K562 (cell line): ENCODE results near the gene PCED1B. TPM values are rescaled to one million over a fixed set of nuclear protein-coding genes. Genes with fewer than 3 reads are reported as not detected.

ENCODE experiments used
- AFF1 ChIP-seq, 2 experiments: fragments of 450-650 bp; IDR thresholded peaks; 2 replicates each; pipeline ENCODE4 v1.6.1; 2018; ENCODE audit warnings: mild to moderate bottlenecking in 2 of 2, low read depth in 1 of 2; ENCODE audit not compliant: partially characterized antibody in 2 of 2
- BHLHE40 ChIP-seq: IDR thresholded peaks from 2 replicates; pipeline ENCODE4 v1.6.1; 2011; ENCODE audit warnings: low read length, improper control_type of control experiment
- CC2D1A ChIP-seq: fragments of 450-650 bp; IDR thresholded peaks from 2 replicates; pipeline ENCODE4 v1.6.1; 2017; ENCODE audit warnings: mild to moderate bottlenecking
- CGGBP1 ChIP-seq: fragments of 250-450 bp; sonication (Bioruptor Pico); IDR thresholded peaks from 2 replicates; pipeline ENCODE4 v1.9.0; 2021; ENCODE audit warnings: mild to moderate bottlenecking
- MECOM ChIP-seq: fragments of 250-450 bp; sonication (Bioruptor Pico); IDR thresholded peaks from 2 replicates; pipeline ENCODE4 v1.8.0; 2022; ENCODE audit warnings: inconsistent platforms
- MEIS2 ChIP-seq: fragments of 450-650 bp; IDR thresholded peaks from 2 replicates; pipeline ENCODE4 v1.6.1; 2014; ENCODE audit warnings: mild to moderate bottlenecking; ENCODE audit not compliant: partially characterized antibody
- NCOR1 ChIP-seq: fragments of 450-650 bp; IDR thresholded peaks from 2 replicates; pipeline ENCODE4 v1.6.1; 2016; ENCODE audit warnings: mild to moderate bottlenecking, moderate library complexity
- POLR2H ChIP-seq: IDR thresholded peaks from 2 replicates; pipeline ENCODE4 v1.6.1; 2016; ENCODE audit warnings: missing genetic modification characterization, low read depth, mild to moderate bottlenecking, control low read depth, missing compliant biosample characterization, moderate library complexity
- PTRF ChIP-seq: fragments of 450-650 bp; IDR thresholded peaks from 2 replicates; pipeline ENCODE4 v1.6.1; 2016; ENCODE audit warnings: mild to moderate bottlenecking, missing genetic modification characterization, missing compliant biosample characterization
- PTTG1 ChIP-seq: fragments of 450-650 bp; IDR thresholded peaks from 2 replicates; pipeline ENCODE4 v1.6.1; 2016; ENCODE audit warnings: low read depth, mild to moderate bottlenecking, missing genetic modification characterization, missing compliant biosample characterization
- RCOR1 ChIP-seq, 2 experiments: IDR thresholded peaks; 2 replicates each; pipeline ENCODE4 v1.6.1; 2012; ENCODE audit warnings: low read depth in 2 of 2, low read length in 2 of 2, borderline replicate concordance in 1 of 2, improper control_type of control experiment in 1 of 2
- SMARCE1 ChIP-seq: fragments of 450-650 bp; IDR thresholded peaks from 2 replicates; pipeline ENCODE4 v1.7.1; 2016; ENCODE audit warnings: mild to moderate bottlenecking
- TCFL5 ChIP-seq: fragments of 250-450 bp; sonication (Bioruptor Pico); conservative IDR thresholded peaks from 2 replicates; pipeline ENCODE4 v1.6.1; 2021; ENCODE audit warnings: mild to moderate bottlenecking, moderate library complexity, matching md5 sums
- TRIM24 ChIP-seq, 2 experiments: fragments of 450-650 bp; IDR thresholded peaks; 2 replicates each; pipeline ENCODE4 v1.6.1; 2016
- XRCC3 ChIP-seq: fragments of 450-650 bp; IDR thresholded peaks from 2 replicates; pipeline ENCODE4 v1.6.1; 2017; ENCODE audit warnings: mild to moderate bottlenecking, moderate library complexity
- polyA plus RNA-seq, 8 experiments: library from polyadenylated mRNA; depleted of rRNA in 4 of 8; stranded (reverse) in 5 of 8; unstranded in 3 of 8; fragments of >200 nt; fragmentation: Nextera tagmentation in 2 of 8; fragmentation: Illumina TruSeq in 1 of 8; extraction: Ambion mirVana in 2 of 8; extraction: Trizol in 1 of 8; gene quantifications; 2 replicates each; pipeline versions ENCODE4 v1.2.1 to v1.2.3, GENCODE V29; 2011 to 2014; ENCODE audit warnings: inconsistent platforms in 1 of 8, missing spikeins in 1 of 8
- total RNA-seq, 7 experiments: library from RNA; depleted of rRNA in 6 of 7; stranded (reverse); fragments of >200 nt in 6 of 7; fragmentation: Illumina TruSeq in 2 of 7; extraction: Trizol in 2 of 7; gene quantifications; 2 replicates each; pipeline versions ENCODE4 v1.2.1 to v1.2.3, GENCODE V29; 2011 to 2021; ENCODE audit warnings: low replicate concordance in 1 of 7
- TF ChIP-seq, protein P1 (sequence below), 2 experiments: fragments of 450-650 bp in 1 of 2; sonication (generic) in 1 of 2; formaldehyde crosslinking in 1 of 2; IDR thresholded peaks in 1 of 2; conservative IDR thresholded peaks in 1 of 2; 2 replicates each; pipeline versions ENCODE4 v1.6.1 to v1.8.1; 2016 to 2023; ENCODE audit warnings: mild to moderate bottlenecking in 2 of 2, moderate library complexity in 2 of 2, inconsistent platforms in 1 of 2, missing genetic modification reagents in 1 of 2
- TF ChIP-seq, protein P2 (sequence below), 3 experiments: fragments of 200-800 bp in 1 of 3; sonication (Bioruptor generic) in 1 of 3; sonication (generic) in 1 of 3; formaldehyde crosslinking in 1 of 3; IDR thresholded peaks; 2 replicates each; pipeline versions ENCODE4 v1.6.1 to v1.8.0; 2016 to 2022; ENCODE audit warnings: mild to moderate bottlenecking in 2 of 3, missing compliant biosample characterization in 2 of 3, missing genetic modification characterization in 2 of 3, missing genetic modification reagents in 1 of 3

PCED1B gene
- total and polyA plus RNA-seq, 9 of the 15 experiments (the other 6 are each of a cell fraction or from before 2014, with no cell fraction given), result 1.2 to 9.3 (median 2.5) TPM

DNA sequence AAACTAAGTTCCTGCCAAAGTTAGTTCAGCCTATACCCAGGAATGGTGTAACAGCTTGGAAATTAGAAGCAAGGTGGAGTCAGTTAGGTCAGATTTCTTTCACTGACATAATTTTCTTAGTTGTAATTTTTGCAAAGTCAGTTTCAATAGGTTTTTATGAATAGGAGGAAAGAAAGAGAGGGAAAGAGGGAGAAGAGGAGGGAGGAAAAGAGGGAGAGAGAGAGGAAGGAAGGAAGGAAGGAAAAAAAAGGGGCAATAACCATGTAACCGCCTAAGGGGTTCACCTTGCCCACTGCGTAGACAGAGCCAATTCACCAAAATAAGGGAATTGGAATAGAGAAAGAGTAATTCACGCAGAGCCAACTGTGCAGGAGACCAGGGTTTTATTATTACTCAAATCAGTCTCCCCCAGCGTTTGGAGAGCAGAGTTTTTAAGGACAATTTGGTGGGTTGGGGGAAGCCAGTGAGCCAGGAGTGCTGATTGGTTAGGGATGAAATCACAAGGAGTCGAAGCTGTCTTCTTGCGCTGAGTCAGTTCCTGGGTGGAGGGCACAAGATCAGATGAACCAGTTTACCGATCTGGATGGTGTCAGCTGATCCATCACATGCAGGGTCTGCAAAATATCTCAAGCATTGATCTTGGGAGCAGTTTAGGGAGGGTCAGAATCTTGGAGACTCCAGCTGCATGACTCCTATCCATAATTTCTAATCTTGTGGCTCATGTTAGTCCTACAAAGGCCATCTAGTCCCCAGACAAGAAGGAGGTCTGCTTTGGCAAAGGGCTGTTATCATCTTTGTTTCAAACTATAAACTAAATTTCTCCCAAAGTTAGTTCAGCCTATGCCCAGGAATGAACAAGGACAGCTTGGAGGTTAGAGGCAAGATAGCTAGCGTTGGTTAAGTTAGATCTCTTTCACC lies 126.4 kb downstream of the PCED1B start (continued):
- no peak for TF ChIP-seq AFF1 (IDR thresholded peaks at IDR 0.05; ENCODE audit: low read depth in 1 of 2, partially characterized antibody in 2 of 2)
- peak; percentile 49 for TF ChIP-seq NCOR1
- TF ChIP-seq RCOR1 (IDR thresholded peaks at IDR 0.05; ENCODE audit: borderline replicate concordance in 1 of 2, low read depth in 2 of 2, low read length in 2 of 2), result peak in 1 of 2 experiments; percentile 64; a peak in 2 of 4 replicates
- TF ChIP-seq PTTG1 (tag), result peak; percentile 79
- no peak for TF ChIP-seq XRCC3
- TF ChIP-seq PTRF (tag), result peak; percentile 77; the same call in 1 of the 2 replicates
- TF ChIP-seq, protein P1, sequence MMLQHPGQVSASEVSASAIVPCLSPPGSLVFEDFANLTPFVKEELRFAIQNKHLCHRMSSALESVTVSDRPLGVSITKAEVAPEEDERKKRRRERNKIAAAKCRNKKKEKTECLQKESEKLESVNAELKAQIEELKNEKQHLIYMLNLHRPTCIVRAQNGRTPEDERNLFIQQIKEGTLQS (IDR thresholded peaks at IDR 0.05), result peak; percentile 42
- TF ChIP-seq, protein P1 (CRISPR knock-in tag; conservative IDR thresholded peaks at IDR 0.05), result no peak
- TF ChIP-seq MECOM (CRISPR knock-in tag), result 0 out of 2 replicates have a peak, but pooled peaks have one; percentile 18
- peak; percentile 43; the same call in 1 of the 2 replicates for TF ChIP-seq SMARCE1
- peak; percentile 6 to 43; a peak in 1 of 4 replicates for TF ChIP-seq TRIM24 (IDR thresholded peaks at IDR 0.05)
- peak; percentile 48 for TF ChIP-seq BHLHE40
- TF ChIP-seq CC2D1A, result peak; percentile 61
- TF ChIP-seq, protein P2, sequence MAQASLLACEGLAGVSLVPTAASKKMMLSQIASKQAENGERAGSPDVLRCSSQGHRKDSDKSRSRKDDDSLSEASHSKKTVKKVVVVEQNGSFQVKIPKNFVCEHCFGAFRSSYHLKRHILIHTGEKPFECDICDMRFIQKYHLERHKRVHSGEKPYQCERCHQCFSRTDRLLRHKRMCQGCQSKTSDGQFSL (CRISPR knock-in tag; IDR thresholded peaks at IDR 0.05), result no peak
- TF ChIP-seq, protein P2 (tag; IDR thresholded peaks at IDR 0.05), result peak in 1 of 2 experiments; percentile 65; a peak in 2 of 4 replicates
- TF ChIP-seq TCFL5 (CRISPR knock-in tag), result no peak
- peak; percentile 25 for TF ChIP-seq MEIS2
- no peak for TF ChIP-seq CGGBP1 (CRISPR knock-in tag)
- TF ChIP-seq POLR2H, result 0 out of 2 replicates have a peak, but pooled peaks have one; percentile 34
- TF ChIP-seq, all 486 proteins: peak for 75
